GM18861 (cell line): Measurements from ENCODE around the gene SYNE1.
A peak's percentile ranks its signal among the peaks of the same experiment; 100 is the strongest.

ENCODE experiments used
- ATAC-seq: cut with Tn5 transposase; IDR thresholded peaks from one replicate; pipeline ENCODE4 v1.9.1; 2021; ENCODE audit not compliant: unreplicated experiment

The SYNE1 gene

DNA sequence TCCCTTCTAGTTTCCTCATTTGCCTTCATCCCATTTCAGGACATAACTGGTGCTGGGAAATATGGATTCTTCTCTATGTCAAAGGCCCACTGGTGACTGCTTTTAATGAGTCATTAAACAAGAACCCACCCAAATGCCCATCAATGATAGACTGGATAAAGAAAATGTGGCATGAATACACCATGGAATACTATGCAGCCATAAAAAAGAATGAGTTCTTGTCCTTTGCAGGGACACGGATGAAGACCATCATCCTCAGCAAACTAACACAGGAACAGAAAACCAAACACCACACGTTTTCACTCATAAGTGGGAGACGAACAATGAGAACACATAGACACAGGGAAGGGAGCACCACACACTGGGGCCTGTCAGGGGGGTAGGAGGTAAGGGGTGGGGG lies 518.9 kb downstream of the SYNE1 start:
- no peak for ATAC-seq

DNA sequence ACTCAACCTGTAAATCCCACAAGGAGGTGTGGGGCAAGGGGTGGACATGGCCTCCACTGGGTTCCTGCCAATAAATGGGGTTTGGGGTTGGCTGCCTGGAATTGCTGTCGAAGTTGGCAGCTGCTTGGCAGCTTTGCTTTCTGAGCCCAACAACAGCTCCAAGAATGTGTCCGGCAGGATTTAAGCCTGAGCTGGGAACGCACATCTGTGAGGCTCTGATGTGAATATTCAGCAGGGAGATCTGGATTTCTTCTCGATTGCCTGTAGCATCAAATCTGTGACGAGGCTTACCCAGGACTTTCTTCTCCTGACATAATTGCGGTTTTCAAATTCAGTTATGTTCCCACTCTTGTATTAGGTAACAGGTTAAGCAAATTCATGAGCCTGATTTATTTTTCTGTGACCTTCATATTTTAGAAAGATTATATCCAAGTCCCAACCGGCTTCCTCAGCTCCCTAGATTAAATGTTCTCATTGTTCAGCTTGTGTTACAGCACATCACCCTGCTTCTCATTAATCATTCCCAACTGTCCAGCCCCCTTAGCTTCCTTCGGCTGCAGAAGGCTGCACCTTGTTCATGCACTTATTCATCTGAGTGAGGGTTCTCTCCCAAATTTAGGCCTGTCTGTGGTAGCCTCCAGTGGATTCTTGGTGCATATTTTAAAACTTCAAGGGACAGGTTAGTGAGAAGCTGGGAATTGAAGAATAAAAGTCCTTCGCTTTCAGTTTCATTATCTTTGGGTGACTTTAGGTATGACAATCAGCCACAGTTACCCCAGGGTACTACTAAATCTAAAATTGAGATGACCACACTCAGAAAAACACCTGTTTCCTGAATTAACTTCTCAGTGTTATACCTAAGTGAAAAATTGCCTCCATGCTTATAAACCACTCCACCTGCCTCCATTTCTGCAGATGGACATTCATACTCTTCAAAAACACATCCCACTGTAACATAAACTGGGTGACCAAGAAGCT lies 519.7 kb downstream of the SYNE1 start:
- ATAC-seq, result peak; percentile 92

DNA sequence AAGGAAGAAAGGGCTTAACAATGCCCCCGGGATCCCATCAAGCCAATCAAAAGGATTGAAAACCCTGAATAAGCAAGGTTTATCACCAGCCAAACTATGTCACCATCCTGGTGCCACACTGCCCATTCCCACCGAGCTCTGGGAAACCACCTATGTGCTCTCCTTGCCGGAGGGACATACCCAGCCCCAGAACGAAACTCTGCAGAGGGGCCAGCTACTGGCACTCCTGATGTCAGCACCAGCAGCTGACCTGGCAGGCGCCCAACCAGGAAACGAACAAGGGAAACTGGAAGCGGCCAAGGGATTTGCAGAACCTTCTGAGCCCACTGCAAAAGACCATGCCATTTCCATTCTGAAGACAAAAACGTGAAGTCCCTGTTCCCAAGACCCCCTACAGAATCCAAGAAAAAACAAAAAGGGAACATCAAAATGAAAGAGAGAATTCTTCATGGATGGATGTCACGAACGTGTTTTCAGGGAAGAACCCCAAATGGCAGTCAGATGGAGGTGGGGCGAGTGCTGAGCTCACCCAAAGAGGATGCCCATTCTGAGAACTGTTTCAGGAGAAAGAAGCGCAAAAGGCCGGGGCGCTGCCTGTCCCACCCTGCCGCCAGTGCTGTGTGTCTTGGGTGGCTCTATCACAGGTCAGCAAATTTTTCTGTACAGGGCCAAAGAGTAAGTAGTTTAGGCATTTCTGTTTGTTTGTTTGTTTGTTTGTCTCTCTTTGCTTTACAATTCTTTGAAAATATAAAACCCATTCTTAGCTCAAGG lies 524.5 kb downstream of the SYNE1 start:
- ATAC-seq, result no peak

DNA sequence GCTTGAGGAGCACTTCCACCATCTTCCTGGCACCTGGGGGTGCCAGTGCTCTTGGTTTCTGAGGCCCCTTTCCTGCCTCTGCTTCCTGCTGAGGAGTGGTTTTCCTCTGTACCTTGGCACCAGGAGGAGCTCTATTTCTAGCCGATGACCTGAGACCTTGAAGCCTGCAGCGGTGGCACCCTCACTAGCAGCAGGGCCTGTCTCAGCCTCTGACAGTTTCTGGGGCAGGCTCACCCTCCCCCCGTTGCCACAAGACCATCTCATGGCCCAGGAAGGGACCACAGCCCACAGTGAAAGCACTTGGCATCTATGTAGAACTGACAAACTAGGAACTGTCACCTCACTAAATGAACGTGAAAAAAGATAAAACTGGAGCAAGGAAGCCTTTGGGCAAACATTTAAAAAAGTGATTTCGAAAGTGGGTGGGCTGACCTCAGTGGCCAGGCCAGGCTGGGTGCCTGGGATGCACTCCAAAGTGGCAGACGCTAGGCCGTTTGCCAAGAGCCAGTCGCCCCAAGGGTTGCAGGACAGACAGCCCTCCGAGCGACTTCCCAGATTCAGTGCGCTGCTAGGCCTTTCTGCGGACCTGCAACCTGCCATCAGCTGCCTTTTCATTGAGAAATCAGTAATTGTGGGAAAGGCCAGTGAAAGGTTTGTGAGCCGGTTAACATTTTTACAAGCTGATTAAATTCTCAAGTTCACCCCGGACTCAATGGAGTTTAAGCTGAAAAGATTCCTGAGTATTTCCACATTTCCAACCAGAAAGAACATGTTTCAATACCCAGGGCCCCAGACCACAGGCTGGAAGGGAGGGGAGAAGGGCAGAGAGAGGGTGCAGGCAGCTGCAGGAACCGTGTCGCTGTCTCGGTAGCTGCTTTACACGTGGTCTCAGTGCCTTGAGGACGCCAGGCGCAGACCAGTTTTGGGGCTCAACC lies 526.0 kb downstream of the SYNE1 start:
- ATAC-seq, result no peak

DNA sequence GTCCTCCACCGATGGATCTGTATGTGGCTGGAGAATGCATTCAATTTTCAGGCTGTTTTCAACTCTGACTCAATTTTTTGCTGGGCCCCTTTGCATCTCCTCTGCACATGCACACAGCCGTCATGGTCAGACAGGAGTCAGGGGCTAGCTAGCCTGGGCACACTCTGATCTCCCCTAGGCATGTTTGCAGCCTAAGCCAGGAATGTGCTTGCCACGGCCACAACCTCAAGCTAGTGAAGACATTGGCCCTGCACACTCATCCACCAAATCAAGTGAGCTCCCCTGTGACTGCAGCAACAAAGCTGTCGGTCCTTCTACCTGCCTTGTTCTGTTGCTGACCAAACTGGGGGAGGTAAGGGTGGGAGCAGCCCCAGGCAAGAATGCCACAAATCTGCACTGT lies 529.2 kb downstream of the SYNE1 start:
- ATAC-seq, result no peak

DNA sequence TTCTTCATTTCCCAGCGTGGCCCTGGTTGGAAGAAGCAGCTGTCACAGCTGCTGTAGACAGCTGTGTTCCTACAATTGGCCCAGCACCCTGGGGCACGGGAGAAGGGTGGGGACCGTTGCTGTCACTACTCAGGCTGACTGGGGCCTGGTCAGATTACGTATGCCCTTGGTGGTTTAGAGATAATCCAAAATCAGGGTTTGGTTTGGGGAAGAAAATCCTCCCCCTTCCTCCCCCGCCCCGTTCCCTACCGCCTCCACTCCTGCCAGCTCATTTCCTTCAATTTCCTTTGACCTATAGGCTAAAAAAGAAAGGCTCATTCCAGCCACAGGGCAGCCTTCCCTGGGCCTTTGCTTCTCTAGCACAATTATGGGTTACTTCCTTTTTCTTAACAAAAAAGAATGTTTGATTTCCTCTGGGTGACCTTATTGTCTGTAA lies 537.0 kb downstream of the SYNE1 start:
- ATAC-seq, result no peak

DNA sequence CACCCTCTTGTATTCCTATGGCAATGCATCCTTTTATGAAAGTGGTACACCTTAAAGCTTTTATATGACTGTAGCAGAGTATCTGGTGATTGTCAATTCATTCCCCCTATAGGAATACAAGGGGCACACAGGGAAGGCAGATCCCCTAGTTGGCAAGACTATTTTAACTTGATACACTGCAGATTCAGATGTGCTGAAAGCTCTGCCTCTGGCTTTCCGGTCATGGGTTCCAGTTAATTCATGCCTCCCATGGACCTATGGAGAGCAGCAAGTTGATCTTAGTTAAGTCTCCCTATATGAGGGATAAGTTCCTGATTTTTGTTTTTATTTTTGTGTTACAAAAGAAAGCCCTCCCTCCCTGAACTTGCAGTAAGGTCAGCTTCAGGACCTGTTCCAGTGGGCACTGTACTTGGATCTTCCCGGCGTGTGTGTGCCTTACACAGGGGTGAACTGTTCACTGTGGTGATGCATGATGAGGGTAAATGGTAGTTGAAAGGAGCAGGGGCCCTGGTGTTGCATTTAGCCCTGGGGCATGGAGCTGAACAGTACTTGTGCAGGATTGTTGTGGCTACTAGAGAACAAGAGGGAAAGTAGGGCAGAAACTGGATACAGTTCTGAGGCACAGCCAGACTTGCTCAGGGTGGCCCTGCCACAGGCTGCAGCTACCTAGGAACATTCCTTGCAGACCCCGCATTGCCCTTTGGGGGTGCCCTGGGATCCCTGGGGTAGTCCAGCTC lies 537.5 kb downstream of the SYNE1 start:
- no peak for ATAC-seq

DNA sequence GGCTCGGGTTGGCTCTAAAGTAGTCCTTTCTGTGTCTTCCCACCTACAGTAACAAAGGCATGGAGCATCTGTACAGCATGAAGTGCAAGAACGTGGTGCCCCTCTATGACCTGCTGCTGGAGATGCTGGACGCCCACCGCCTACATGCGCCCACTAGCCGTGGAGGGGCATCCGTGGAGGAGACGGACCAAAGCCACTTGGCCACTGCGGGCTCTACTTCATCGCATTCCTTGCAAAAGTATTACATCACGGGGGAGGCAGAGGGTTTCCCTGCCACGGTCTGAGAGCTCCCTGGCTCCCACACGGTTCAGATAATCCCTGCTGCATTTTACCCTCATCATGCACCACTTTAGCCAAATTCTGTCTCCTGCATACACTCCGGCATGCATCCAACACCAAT lies 538.5 kb downstream of the SYNE1 start:
- ATAC-seq, result no peak

DNA sequence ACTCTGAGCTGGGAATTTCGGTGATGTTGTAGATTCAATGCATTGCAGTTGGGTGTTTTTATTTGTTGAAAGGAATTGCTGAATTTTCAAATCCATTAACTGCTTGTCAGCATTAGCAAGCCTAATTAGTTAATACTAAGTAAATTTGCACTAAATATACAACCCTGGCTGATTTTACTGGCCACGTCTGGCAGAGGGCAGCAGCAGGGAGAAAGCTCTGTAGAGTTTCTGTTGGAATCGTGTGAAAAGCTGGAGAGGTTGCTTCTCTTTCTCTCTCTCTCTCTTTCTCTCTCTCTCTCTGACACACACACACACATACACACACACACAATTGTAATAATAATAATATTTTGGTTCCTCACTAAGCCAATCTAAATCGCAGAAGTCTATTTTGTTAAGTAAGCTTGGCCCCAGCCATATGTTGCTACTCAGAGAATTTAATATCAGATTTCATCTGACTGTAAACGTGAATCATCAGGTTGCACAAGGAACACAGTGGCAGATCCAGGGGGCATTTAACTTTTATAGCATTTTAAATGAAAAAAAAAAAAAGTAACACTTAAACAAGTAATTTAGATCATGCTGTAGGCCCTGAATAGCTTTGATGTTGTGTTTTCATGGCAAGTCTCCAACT lies 540.2 kb downstream of the SYNE1 start:
- ATAC-seq, result no peak

DNA sequence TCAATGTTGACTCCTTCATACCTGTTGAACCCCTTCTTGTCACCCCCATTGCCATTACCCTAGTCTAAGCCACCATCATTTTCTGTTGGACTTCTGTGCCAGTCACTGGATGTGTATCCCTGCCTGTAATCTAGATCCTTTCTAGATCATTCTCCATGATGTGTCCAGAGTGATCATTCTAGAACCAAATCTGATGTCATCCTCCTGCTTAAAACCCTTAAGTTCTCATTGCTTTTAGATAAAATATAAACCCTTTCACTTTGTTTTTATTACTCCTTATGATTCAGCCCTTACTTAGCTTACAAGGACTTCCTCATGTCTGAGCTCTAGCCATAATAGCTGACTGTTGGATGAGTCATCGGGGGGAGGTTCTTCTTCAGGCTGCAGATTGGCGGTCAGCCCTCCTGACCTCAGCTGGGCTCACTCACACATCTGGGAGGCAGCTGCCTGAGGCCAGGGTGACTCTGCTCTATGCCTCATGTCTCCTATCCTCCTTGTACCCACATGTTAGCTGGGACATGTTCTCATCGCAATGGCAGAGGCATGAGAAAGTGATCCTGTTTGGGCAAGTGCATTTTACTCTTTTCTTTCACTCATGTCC lies 542.1 kb downstream of the SYNE1 start:
- ATAC-seq, result no peak

DNA sequence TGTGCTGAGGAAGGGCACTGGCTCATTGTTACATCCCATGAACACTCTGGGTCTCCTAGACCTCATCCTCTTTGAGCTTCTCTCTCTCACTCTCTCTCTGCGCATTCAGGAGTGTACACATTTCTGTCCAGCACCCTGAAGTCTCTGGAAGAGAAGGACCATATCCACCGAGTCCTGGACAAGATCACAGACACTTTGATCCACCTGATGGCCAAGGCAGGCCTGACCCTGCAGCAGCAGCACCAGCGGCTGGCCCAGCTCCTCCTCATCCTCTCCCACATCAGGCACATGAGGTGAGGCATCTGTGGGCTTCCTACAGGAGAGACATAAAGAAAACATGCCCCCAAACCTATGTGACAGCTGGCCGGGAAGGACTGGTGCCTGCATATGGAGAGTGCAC lies 542.9 kb downstream of the SYNE1 start:
- ATAC-seq, result no peak

DNA sequence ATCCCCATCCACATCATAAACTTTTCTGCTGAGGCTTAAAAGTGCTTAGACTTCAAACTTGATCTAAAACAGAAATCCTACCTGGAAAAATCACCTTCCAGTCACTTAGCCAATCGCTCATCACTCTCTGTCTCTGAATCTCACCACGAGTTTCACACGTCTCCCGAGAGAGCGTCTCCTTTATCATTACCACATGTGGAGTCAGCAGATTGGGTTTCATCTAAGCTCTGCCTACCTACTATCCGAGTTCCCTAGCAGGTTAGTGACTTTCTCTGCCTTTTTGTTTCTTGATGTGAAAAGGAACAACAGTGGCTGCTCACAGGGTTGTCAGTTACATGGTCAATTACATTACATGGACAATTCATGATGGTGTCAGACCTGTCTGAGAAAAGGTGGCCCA lies 543.5 kb downstream of the SYNE1 start:
- ATAC-seq, result no peak

DNA sequence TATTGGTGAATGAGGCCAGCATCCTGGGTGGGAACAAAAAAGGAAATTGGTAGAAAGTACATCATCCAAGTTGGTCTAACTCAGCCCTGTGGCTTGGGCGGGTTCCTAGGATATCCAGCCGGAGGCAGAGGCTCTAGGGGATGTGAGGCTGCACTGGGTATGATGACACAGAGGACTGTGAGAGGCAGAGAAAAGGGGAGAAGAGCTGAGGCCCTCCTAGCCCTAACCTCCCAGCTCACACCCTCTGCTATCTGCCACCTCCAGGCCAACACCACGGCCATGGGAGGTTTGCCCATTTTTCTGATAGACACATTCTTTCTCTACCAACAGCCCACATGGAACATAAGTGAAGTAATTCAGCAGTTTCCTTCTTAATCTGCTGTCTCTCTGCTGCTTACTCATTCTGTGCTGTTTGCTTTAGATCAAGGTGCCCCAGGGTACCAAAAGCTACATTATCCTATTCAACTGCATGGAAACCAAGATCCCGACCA lies 545.3 kb downstream of the SYNE1 start:
- no peak for ATAC-seq

DNA sequence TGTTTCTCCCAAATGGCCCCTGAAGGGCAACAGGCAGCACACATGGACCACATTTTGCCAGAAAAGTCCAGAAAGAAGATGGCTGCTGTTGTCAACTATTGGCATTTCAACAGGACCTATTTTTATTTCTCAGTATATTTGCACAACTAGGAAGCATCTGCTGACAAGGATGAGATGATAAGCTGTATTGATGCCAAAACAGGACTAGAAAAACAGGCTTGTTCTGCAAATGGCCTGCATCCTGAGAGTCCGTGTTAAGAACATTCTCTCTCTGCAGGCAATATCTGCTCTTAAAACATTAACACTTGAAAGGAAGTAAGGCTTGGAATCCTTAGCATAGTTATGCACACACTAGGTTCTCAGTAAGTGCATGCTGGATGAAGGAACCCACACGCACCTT lies 546.0 kb downstream of the SYNE1 start:
- ATAC-seq, result no peak

DNA sequence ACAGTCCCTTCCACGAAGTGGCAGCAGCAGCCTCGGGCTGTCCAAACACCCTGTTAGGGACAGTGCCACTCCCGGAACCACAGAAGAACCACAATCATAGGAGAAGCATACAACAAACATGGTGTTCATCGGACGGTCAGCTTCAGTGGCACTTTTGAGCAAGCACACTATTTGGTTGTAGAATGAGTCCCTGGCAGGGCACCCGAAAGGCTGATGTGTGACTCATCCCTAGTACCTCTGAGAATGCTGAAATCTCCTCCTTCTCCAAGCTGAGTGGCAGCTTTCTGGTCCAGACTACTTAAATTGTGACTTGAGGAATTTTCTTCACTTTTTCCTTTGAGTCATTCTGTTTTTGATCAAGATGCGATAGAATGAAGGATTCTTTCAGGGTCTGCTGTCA lies 547.2 kb downstream of the SYNE1 start:
- ATAC-seq, result no peak

DNA sequence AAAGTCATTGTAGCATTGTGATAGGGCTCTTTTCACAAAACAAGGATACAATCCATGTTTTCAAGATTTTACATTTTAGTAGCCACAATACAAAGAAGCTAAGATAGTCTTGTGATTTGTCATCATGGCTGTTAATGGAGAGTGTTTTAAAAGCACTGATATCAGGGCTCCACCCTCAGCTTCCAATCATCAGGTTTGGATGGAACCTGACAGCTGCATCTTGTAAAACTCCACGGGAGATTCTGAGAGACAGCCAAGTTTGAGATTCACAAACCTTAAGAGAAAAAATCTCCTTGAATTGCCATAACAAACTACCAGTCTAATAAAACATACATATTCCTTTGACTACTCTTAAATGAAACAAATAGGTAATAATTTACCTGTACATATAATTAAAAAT lies 549.5 kb downstream of the SYNE1 start:
- ATAC-seq, result no peak

DNA sequence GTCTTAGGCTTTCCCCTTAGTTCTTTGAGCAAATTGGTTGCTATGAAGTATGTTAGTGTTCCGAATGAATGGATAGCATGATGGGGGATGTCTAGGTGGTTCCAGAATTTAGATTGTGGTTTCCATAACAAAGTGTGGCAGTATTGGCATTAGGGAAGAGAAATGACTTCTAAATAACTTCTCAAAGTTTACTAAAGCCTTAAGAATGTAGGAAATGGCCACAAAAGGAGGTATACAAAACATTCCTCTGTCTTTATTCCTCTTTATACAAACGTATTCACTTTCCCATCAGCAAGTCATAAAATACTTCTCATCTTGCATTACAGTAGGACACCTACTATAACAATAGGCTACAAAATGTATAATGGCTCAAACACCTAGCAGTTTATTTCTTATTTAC lies 550.1 kb downstream of the SYNE1 start:
- no peak for ATAC-seq

DNA sequence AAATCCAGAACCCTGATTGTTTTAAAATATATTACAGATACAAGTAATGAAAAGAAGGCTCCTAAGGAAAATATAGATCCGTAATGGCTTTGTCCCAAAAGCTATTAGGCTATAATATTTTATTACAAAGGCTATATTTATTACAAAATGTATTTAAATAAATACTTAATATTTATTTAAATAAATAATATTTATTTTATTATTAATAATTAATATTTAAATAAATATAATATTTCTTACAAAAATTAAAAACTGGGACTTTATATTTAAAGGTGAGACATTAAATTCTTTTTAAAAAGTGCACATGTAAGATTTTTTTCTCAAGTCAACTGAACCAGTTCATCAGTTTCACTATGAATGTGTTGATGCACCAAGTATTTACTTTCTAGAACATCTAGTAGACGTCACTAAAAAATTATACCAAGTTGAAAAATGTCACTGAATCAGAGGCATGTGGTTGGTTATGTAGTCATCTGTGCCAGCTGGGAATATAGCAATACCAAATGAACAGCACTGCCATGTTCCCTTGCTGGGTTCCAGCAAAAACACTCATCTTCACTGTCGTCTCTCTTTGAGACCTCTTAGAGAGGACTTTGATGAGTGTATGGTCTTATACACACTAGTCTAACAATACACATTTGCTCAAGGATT lies 550.8 kb downstream of the SYNE1 start:
- ATAC-seq, result no peak

DNA sequence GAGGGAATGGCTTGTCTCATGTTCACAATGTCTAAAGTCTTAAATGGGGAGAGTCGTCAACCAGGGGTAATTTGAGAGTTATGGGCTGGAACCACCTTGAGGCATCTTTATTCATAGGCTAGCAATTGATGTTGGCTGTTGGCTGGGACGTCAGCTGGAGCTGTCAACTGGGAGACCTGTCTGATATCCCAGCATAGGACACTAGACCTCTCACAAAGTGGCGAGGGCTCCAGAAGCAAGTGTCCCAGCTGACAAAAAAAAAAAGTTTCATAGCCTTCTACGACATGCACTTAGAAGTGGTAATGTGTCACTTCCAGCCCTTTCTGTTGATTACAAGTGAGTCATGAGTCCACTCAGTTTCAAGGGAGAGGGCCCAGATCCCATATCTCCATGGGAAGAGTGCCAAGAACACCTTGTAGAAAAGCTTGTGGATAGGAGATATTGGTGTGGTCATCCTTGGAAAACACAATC lies 551.7 kb downstream of the SYNE1 start:
- ATAC-seq, result no peak
